ENCODE results near the gene ZFYVE27.

The ZFYVE27 gene

DNA sequence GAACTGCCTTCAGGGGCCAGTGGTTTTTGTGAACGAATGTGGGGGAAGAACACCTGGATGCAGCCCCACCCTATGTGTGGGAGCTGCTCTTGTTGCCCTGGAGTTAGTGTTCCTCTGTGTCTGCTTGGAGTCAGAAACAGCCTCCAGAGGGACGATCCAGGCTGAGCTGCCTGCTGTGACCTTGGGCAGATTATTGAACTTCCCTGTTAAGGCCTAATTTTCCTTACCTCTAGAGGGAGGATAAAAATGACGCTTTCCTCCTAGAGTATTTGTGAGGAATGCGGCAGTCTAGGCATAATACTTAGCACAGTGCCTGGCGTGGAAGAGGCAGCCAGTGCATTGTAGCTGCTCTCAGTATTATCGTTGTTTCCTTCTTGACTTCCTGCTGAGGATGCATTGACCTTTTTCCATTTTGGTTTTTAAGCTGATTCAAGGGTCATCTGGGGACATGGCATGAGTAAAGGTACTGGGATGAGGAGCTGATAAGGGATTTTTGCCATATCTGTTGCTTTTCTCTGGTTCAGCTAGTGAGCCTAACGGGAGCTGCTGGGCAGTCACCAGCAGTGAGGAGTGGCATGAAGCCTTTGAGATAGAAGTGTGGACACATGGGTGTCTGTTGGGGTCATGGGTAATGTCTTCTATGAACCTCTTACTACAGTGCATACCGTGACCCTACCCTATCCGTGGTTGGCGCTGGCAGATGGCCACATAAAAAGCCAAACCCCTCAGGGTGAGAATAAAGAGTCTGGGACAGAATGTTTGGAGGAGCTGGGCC lies 6.4 kb downstream of the ZFYVE27 start:
- no peaks in the 10 kb centered on the region for H3K27me3 ChIP-seq (ENCODE audit: control insufficient read depth, insufficient read depth, low read length)
- peaks cover 3% of the 10 kb centered on the region for H3K4me1 ChIP-seq
- H3K36me3 ChIP-seq (ENCODE audit: control insufficient read depth, insufficient read depth, low read length): no peaks in the 10 kb centered on the region
- H3K79me2 ChIP-seq: peaks cover 8% of the 10 kb centered on the region
- TF ChIP-seq CTCF (IDR thresholded peaks at IDR 0.05): no peak
- H2AFZ ChIP-seq: no peak overlapping the region
- H3K9me3 ChIP-seq (ENCODE audit: control insufficient read depth, low read length): no peaks in the 10 kb centered on the region
- H3K9ac ChIP-seq: no peak overlapping the region
- H3K27ac ChIP-seq: no peak overlapping the region
- H3K4me2 ChIP-seq (ENCODE audit: low read length): no peak overlapping the region
- no peak overlapping the region for H3K4me3 ChIP-seq (ENCODE audit: low read depth, low read length)

GRCh38 chr10:97744405-97745035 lies 7.6 kb downstream of the ZFYVE27 start:
- Histone ChIP-seq H3K9me3 (ENCODE audit: control insufficient read depth, low read length) (no peaks in the 10 kb centered on the region), H3K27me3 (ENCODE audit: control insufficient read depth, insufficient read depth, low read length) (no peaks in the 10 kb centered on the region), H3K4me2 (ENCODE audit: low read length) (no peak overlapping the region), H2AFZ (no peak overlapping the region), H3K36me3 (ENCODE audit: control insufficient read depth, insufficient read depth, low read length) (no peaks in the 10 kb centered on the region), H3K4me1 (peaks cover 3% of the 10 kb centered on the region), H3K79me2 (peaks cover 6% of the 10 kb centered on the region), H3K9ac (no peak overlapping the region), H3K4me3 (ENCODE audit: low read depth, low read length) (no peak overlapping the region), H3K27ac (no peak overlapping the region)
- TF ChIP-seq CTCF (IDR thresholded peaks at IDR 0.05): no peak

DNA sequence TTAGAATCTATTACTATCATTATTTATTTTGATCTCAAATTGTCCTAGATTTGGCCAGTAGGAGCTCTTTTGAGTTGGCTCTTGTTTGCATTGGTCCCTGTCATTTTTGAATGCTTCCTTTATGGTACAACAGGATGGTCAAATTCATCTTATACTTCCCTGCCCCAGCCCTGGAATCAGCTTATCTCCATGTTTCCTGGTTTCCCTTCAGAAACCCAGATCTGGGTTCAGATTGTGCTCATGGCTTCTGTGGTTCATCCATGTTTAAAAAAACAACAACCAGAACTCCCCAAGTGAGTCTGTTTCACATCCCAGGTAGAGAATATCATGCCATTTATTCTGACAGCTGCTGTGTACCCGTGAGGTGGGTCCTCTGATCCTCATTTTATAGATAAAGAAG lies 10.6 kb downstream of the ZFYVE27 start:
- no peak overlapping the region for H3K4me3 ChIP-seq (ENCODE audit: low read depth, low read length)
- H3K4me2 ChIP-seq (ENCODE audit: low read length): no peak overlapping the region
- H3K79me2 ChIP-seq: no peaks in the 10 kb centered on the region
- no peak overlapping the region for H3K9ac ChIP-seq
- no peak overlapping the region for H3K27ac ChIP-seq
- peaks cover 3% of the 10 kb centered on the region for H3K4me1 ChIP-seq
- H2AFZ ChIP-seq: no peak overlapping the region
- no peak for TF ChIP-seq CTCF (IDR thresholded peaks at IDR 0.05)
- no peaks in the 10 kb centered on the region for H3K9me3 ChIP-seq (ENCODE audit: control insufficient read depth, low read length)
- H3K27me3 ChIP-seq (ENCODE audit: control insufficient read depth, insufficient read depth, low read length): no peaks in the 10 kb centered on the region
- no peaks in the 10 kb centered on the region for H3K36me3 ChIP-seq (ENCODE audit: control insufficient read depth, insufficient read depth, low read length)

- Histone ChIP-seq H3K27ac (no peak overlapping the region), H3K9me3 (ENCODE audit: control insufficient read depth, low read length) (no peaks in the 10 kb centered on the region), H3K79me2 (no peaks in the 10 kb centered on the region), H3K4me3 (ENCODE audit: low read depth, low read length) (no peak overlapping the region), H3K9ac (no peak overlapping the region), H3K4me2 (ENCODE audit: low read length) (no peak overlapping the region), H3K4me1 (peaks cover under 1% of the 10 kb centered on the region), H3K36me3 (ENCODE audit: control insufficient read depth, insufficient read depth, low read length) (no peaks in the 10 kb centered on the region), H3K27me3 (ENCODE audit: control insufficient read depth, insufficient read depth, low read length) (no peaks in the 10 kb centered on the region), H2AFZ (no peak overlapping the region)
- no peak for TF ChIP-seq CTCF (IDR thresholded peaks at IDR 0.05)
Observed at GRCh38 chr10:97748116-97748515, 11.2 kb downstream of the ZFYVE27 start.
